LHCN-M2 (cell line): ENCODE measurements around the gene TMEM203. TPM values are rescaled to one million over a fixed set of nuclear protein-coding genes. Genes with fewer than 3 reads are reported as not detected.
"Not testable (repeated sequence)": the region's sequence is repeated elsewhere in the genome, so short reads cannot be mapped to it uniquely, and the experiment has no call there.

ENCODE experiments used
- DNase-seq: peaks from one replicate; pipeline ENCODE4 v3.0.0-alpha.2; 2012; ENCODE audit warnings: low read depth
- total RNA-seq: library from RNA; depleted of rRNA; stranded (reverse); fragments of >200 nt; gene quantifications from 2 replicates; pipeline ENCODE4 v1.2.3, GENCODE V29; 2014

TMEM203 gene
- total RNA-seq, 1 experiment from 2014 or later: 50.1 TPM

- no peak for DNase-seq
These were observed 37.1 kb upstream of the TMEM203 start for GRCh38 chr9:137242269-137243203.

- peak; percentile 35 for DNase-seq
These were observed 36.2 kb upstream of the TMEM203 start for GRCh38 chr9:137241490-137242268.

- peak; percentile 100 for DNase-seq
These were observed 35.5 kb upstream of the TMEM203 start, which contains the start of gene TUBB4B for GRCh38 chr9:137240841-137241489. Gene TUBB4B, plus strand, starts transcription at chr9:137241287. Its CDS starts 74 bp downstream, at chr9:137241361.

GRCh38 chr9:137240318-137240840 lies 34.9 kb upstream of the TMEM203 start:
- peak; percentile 80 for DNase-seq

GRCh38 chr9:137239541-137240200 lies 34.2 kb upstream of the TMEM203 start:
- not testable (repeated sequence) for DNase-seq

GRCh38 chr9:137237759-137238726 lies 32.6 kb upstream of the TMEM203 start:
- DNase-seq: peak; percentile 66

- no peak for DNase-seq
These were observed 31.5 kb upstream of the TMEM203 start for GRCh38 chr9:137236936-137237421.

GRCh38 chr9:137236238-137236935 lies 30.9 kb upstream of the TMEM203 start:
- DNase-seq: peak; percentile 63

GRCh38 chr9:137235424-137236237 lies 30.2 kb upstream of the TMEM203 start:
- DNase-seq: no peak

- no peak for DNase-seq
These were observed 29.4 kb upstream of the TMEM203 start for GRCh38 chr9:137234758-137235423.

- no peak for DNase-seq
These were observed 28.7 kb upstream of the TMEM203 start for GRCh38 chr9:137234055-137234697.

- DNase-seq: no peak
These were observed 27.9 kb upstream of the TMEM203 start for GRCh38 chr9:137233143-137233980.

GRCh38 chr9:137232510-137232909 lies 27.1 kb upstream of the TMEM203 start:
- peak; percentile 41 for DNase-seq

GRCh38 chr9:137232101-137232500 lies 26.7 kb upstream of the TMEM203 start:
- no peak for DNase-seq

- no peak for DNase-seq
These were observed 26.1 kb upstream of the TMEM203 start for GRCh38 chr9:137231372-137232039.
